ENCODE measurements around the gene USH1C. TPM values are rescaled to one million over a fixed set of nuclear protein-coding genes. Genes with fewer than 3 reads are reported as not detected.

Gene USH1C
- total RNA-seq, 4 donors from 2014 or later = not detected

DNA sequence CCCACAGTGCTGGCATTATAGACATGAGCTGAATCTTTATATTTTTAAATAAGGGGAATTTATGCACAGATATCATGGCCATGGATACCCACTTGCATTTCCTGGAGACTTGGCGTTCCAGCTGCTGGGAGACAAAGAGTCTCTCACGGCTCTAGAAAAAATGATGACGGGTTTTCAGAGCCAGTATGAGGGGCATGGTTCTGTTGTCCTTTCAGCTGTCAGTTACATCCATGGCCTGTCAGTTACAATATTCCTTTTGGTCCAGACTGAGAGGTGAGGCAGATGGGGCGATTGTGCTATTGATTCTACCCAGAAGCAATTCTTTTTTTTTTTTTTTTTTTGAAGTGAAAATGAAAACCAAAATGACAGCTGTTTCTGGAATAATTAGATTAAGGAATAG is 29.7 kb downstream of the USH1C start:
- Histone ChIP-seq H3K27ac (no peak overlapping the region), H3K27me3 (no peaks in the 10 kb centered on the region), H3K36me3 (no peaks in the 10 kb centered on the region), H3K9me3 (no peaks in the 10 kb centered on the region), H3K4me1 (no peaks in the 10 kb centered on the region), H3K4me3 (no peak overlapping the region)
- no peak for DNase-seq (ENCODE audit: low spot score in 2 of 2)
- TF ChIP-seq POLR2A (IDR thresholded peaks at IDR 0.05) (no peak), EP300 (IDR thresholded peaks at IDR 0.05) (no peak)
- TF ChIP-seq, protein P1, sequence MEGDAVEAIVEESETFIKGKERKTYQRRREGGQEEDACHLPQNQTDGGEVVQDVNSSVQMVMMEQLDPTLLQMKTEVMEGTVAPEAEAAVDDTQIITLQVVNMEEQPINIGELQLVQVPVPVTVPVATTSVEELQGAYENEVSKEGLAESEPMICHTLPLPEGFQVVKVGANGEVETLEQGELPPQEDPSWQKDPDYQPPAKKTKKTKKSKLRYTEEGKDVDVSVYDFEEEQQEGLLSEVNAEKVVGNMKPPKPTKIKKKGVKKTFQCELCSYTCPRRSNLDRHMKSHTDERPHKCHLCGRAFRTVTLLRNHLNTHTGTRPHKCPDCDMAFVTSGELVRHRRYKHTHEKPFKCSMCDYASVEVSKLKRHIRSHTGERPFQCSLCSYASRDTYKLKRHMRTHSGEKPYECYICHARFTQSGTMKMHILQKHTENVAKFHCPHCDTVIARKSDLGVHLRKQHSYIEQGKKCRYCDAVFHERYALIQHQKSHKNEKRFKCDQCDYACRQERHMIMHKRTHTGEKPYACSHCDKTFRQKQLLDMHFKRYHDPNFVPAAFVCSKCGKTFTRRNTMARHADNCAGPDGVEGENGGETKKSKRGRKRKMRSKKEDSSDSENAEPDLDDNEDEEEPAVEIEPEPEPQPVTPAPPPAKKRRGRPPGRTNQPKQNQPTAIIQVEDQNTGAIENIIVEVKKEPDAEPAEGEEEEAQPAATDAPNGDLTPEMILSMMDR (IDR thresholded peaks at IDR 0.05) = no peak
- WGBS, 2 donors = 52 to 61% methylated on average over 4 of the region's 4 CpGs

DNA sequence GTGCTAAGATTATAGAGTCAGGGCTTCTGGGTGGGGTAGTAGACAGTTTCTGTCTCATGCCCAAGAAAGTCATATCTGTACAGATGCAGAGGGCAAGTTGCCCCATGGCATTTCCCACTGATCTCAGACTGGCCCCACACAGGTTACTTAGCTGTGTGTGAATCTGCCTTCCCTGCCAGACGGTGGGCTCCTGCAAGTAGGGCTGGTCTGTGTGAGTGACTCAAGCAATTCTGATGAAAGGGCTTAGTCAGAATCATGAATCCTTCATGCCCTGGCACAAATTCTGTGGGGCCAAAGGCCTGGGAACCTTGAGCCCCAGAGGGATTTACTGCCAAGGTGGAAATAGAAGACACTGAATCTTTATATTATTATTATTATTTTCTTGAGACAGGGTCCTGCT is 30.4 kb downstream of the USH1C start:
- no peaks in the 10 kb centered on the region for H3K27me3 ChIP-seq
- TF ChIP-seq EP300 (IDR thresholded peaks at IDR 0.05) (no peak), POLR2A (IDR thresholded peaks at IDR 0.05) (no peak)
- TF ChIP-seq, protein P1 (IDR thresholded peaks at IDR 0.05) = no peak
- no peak overlapping the region for H3K27ac ChIP-seq
- H3K4me3 ChIP-seq = no peak overlapping the region
- peaks cover 0 to 4% (median 0%) of the 10 kb centered on the region in 4 donors for H3K4me1 ChIP-seq
- no peaks in the 10 kb centered on the region for H3K36me3 ChIP-seq
- 44% methylated on average over 1 of the region's 1 CpG; no CpG with 5 or more reads in 1 of the 2 donors for WGBS, 2 donors
- DNase-seq (ENCODE audit: low spot score in 2 of 2) = no peak
- H3K9me3 ChIP-seq = no peaks in the 10 kb centered on the region

DNA sequence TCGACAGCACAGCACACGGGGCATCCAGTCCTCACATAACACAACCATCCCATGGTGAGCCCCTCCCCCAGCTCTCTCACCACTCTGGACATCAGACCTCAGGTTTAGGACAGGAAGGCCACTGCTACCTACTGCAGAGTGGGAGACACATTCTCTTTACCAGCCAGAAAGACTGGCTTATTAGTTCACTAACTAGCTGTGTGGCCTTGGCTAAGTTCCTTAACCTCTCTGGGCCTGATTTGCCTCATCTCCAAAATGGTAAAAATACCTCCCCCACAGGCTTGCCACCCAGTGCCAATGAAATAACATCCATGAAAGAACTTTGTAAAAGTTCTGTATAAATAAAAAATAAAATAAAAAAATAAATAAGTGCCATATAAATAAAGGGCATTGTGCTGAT is 32.1 kb downstream of the USH1C start:
- Histone ChIP-seq H3K4me3 (no peak overlapping the region), H3K4me1 (peaks cover 0 to 16% (median 0%) of the 10 kb centered on the region in 4 donors), H3K27me3 (no peaks in the 10 kb centered on the region), H3K27ac (no peak overlapping the region), H3K36me3 (no peaks in the 10 kb centered on the region), H3K9me3 (no peaks in the 10 kb centered on the region)
- no peak for DNase-seq (ENCODE audit: low spot score in 2 of 2)
- WGBS, 2 donors = 56% methylated on average over 2 of the region's 2 CpGs
- no peak for TF ChIP-seq EP300 (IDR thresholded peaks at IDR 0.05)
- TF ChIP-seq, protein P1 (IDR thresholded peaks at IDR 0.05) = no peak
- TF ChIP-seq POLR2A (IDR thresholded peaks at IDR 0.05) = no peak

DNA sequence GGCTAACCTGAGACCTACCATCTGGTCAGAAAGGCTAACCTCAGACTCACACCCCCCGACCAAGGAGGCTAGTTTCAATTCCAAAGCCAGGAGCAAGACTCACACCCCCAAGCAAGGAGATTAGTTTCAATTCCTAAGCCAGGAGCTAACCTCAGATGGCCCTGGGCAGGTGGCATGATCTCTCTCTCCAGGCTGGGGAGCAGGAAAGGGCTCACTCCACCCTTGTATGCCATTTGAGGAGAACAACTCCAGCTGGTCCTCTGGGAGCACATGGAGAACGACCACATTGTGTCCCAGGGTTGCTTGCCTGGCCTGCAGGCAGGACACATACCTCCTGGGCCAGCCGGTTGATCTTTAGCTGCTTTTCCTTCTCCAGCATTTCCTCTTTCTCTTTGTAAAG is 32.6 kb downstream of the USH1C start:
- Histone ChIP-seq H3K4me3 (no peak overlapping the region), H3K27ac (no peak overlapping the region), H3K36me3 (no peaks in the 10 kb centered on the region), H3K27me3 (no peaks in the 10 kb centered on the region), H3K9me3 (no peaks in the 10 kb centered on the region), H3K4me1 (peaks cover 0 to 16% (median 0%) of the 10 kb centered on the region in 4 donors)
- no peak for TF ChIP-seq POLR2A (IDR thresholded peaks at IDR 0.05)
- TF ChIP-seq EP300 (IDR thresholded peaks at IDR 0.05) = no peak
- TF ChIP-seq, protein P1 (IDR thresholded peaks at IDR 0.05) = no peak
- DNase-seq (ENCODE audit: low spot score in 2 of 2) = no peak
- WGBS, 2 donors = 44 to 65% methylated on average over 3 of the region's 3 CpGs

DNA sequence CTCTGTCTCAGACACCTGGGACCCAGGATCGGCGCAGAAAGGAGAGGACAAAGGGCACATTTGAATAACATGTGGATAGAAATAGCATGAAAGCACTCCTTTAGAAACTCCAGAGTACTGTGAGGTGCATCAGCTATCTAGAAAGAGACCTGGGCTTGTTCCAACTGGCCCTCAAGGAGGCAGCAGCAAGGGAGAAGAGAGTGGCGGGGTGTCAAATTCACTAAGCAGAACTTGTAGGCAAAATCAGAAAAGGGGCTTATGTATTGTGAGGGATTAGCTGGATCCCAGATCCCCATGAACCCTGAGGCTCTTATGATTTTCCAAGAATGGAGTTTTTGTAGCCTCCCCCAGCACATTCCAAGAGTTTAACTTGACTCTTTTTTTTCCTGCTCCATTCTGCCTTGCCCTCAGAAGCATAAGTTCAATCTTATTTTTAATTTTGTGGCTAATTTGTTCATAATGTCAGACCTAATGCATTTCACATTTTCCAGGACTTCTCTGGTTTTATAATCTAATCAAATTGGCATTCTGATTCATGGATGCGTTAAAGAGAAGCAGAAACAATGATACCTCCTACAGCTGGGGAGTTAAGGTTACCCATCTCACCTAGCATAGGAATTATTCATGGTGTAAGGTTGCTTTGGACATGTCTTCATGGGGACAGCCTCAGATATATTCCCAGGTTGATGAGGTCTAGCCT is 33.6 kb downstream of the USH1C start:
- WGBS, 2 donors = 54 to 57% methylated on average over 4 of the region's 4 CpGs
- TF ChIP-seq POLR2A (IDR thresholded peaks at IDR 0.05) = no peak
- TF ChIP-seq, protein P1 (IDR thresholded peaks at IDR 0.05) = no peak
- no peak for TF ChIP-seq EP300 (IDR thresholded peaks at IDR 0.05)

More for the DNA sequence above, 33.6 kb downstream of the USH1C start:
- H3K4me3 ChIP-seq = no peak overlapping the region
- DNase-seq (ENCODE audit: low spot score in 2 of 2) = no peak
- H3K36me3 ChIP-seq = no peaks in the 10 kb centered on the region
- peaks cover 0 to 16% (median 0%) of the 10 kb centered on the region in 4 donors for H3K4me1 ChIP-seq
- no peaks in the 10 kb centered on the region for H3K27me3 ChIP-seq
- no peaks in the 10 kb centered on the region for H3K9me3 ChIP-seq
- H3K27ac ChIP-seq = no peak overlapping the region

Data from tibial nerve (tissue), 4 donors.